ENCODE measurements around the gene ECE1. TPM values are rescaled to one million over a fixed set of nuclear protein-coding genes. Genes with fewer than 3 reads are reported as not detected.

ECE1 gene
- total and polyA plus RNA-seq, 2 of the 8 experiments (the other 6 are each of a cell fraction or from before 2014, with no cell fraction given) = 21.4 to 36.8 TPM

DNA sequence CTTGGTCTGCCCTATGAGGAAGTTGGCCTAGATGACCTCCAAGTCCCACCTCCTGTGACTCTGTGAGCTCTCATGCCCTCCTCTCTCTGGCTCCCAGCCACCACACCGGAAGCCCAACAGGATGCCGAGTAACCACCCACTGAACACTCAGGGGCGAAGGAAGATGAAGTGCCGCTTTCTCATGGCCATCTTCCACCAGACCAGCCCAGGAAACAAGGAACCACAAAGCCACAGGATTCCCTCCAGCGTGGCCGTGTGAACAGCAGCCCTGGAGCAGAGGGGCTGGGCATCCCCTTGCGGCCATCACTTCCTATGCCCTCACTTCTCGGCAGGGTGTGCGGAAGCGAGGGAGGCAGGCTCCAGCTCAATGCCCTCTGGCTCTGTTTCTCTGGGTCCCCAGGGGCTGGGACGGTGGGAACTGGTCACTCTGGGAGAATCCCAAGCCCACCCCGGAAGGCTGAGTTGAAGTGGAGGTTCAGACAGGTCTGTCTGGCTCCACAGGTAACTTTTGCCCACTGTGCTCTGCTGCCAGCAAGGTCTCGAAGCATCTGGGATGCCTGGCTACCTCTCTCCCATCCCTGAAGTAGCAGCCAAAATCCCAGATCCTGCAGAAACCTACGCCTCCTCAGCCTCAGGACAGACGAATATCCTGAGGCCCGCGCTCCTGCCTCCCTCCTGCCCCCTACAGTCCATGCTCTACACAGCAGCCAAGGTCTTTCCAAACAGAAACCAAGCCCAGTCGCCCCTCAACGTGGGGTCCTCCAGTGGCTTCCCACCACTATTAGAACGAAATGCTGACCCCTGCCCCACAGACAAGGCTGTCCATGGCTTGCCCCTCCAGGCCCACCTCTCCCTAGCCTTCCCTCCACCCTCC lies 44.2 kb upstream of the ECE1 start (continued):
- no peak for TF ChIP-seq KDM4A (IDR thresholded peaks at IDR 0.05; ENCODE audit: low read depth, low read length, severe bottlenecking)
- TF ChIP-seq CBX5 (IDR thresholded peaks at IDR 0.05; ENCODE audit: low read depth, low read length) = no peak
- TF ChIP-seq POU5F1 (IDR thresholded peaks at IDR 0.05; ENCODE audit: low read depth, low read length) = no peak
